ENCODE results near the gene GRM8.
"Not testable (repeated sequence)": the region's sequence is repeated elsewhere in the genome, so short reads cannot be mapped to it uniquely, and the experiment has no call there.

The GRM8 gene

DNA sequence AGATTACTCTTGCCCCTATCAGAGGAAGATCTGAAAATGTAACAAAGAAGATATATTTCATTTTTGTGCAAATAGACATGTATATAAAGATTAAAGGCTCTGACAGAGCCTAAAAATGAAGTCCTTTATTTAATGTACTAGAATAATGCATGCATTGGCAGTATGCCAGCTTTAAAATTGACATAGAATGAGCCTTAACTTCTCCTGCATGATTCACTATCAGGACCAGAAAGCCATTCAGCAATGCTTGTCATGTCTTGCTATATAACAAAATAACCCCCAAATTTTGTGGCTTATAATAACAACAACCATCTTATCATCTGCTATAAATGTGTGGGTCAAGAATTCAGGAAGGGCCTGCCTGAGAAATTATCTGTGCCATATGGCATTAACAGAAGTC, 411.9 kb downstream of the GRM8 start:
- Histone ChIP-seq H2AFZ (ENCODE audit: low read length) (no peak overlapping the region), H4K20me1 (ENCODE audit: insufficient read depth, low read length, poor library complexity, severe bottlenecking) (no peaks in the 10 kb centered on the region), H3K4me1 (ENCODE audit: insufficient read depth, low read length, poor library complexity, severe bottlenecking) (no peaks in the 10 kb centered on the region), H3K9ac (ENCODE audit: low read depth, low read length, poor library complexity, severe bottlenecking) (no peak overlapping the region), H3K4me2 (ENCODE audit: low read depth, low read length, poor library complexity, severe bottlenecking) (no peak overlapping the region), H3F3A (ENCODE audit: low read depth) (no peaks in the 10 kb centered on the region), H3K36me3 (ENCODE audit: insufficient read depth, low read length) (no peaks in the 10 kb centered on the region), H3K4me3 (ENCODE audit: low read length, poor library complexity, severe bottlenecking) (no peak overlapping the region), H3K27me3 (ENCODE audit: insufficient read depth, low read length, poor library complexity, severe bottlenecking) (no peaks in the 10 kb centered on the region), H3K79me2 (ENCODE audit: insufficient read depth, low read length) (no peaks in the 10 kb centered on the region), H3K9me2 (replicated peaks; ENCODE audit: low read depth, low read length) (no peaks in the 10 kb centered on the region), H3K9me3 (ENCODE audit: insufficient read depth, low read depth, low read length) (no peaks in the 10 kb centered on the region)
- TF ChIP-seq, protein P1, sequence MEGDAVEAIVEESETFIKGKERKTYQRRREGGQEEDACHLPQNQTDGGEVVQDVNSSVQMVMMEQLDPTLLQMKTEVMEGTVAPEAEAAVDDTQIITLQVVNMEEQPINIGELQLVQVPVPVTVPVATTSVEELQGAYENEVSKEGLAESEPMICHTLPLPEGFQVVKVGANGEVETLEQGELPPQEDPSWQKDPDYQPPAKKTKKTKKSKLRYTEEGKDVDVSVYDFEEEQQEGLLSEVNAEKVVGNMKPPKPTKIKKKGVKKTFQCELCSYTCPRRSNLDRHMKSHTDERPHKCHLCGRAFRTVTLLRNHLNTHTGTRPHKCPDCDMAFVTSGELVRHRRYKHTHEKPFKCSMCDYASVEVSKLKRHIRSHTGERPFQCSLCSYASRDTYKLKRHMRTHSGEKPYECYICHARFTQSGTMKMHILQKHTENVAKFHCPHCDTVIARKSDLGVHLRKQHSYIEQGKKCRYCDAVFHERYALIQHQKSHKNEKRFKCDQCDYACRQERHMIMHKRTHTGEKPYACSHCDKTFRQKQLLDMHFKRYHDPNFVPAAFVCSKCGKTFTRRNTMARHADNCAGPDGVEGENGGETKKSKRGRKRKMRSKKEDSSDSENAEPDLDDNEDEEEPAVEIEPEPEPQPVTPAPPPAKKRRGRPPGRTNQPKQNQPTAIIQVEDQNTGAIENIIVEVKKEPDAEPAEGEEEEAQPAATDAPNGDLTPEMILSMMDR (conservative IDR thresholded peaks at IDR 0.05; ENCODE audit: low read length), result no peak
- no peak for TF ChIP-seq EZH2phosphoT487 (IDR thresholded peaks at IDR 0.05; ENCODE audit: borderline replicate concordance)

DNA sequence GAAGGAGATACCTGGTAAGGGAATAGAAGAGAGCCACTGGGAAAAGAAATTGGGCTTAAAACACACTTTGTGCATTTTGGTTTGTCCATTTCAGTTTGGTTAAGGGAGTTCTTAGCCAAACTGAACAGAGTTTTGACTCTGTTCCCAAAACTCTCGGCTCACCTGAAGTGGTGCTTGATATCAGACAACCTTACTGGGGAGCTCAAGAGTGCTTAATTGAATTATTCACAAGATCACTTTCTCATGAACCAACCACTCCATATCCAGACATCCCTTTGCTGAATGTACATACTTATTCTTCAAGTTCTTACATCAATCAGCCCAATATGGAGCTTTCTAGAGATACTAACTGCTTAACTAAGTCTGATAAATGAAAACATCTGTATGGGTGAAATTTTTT, 413.1 kb downstream of the GRM8 start:
- Histone ChIP-seq H3K4me3 (ENCODE audit: low read length, poor library complexity, severe bottlenecking) (no peak overlapping the region), H3K9me3 (ENCODE audit: insufficient read depth, low read depth, low read length) (no peaks in the 10 kb centered on the region)
- TF ChIP-seq EZH2phosphoT487 (IDR thresholded peaks at IDR 0.05; ENCODE audit: borderline replicate concordance), result no peak
- TF ChIP-seq, protein P1 (conservative IDR thresholded peaks at IDR 0.05; ENCODE audit: low read length), result no peak

DNA sequence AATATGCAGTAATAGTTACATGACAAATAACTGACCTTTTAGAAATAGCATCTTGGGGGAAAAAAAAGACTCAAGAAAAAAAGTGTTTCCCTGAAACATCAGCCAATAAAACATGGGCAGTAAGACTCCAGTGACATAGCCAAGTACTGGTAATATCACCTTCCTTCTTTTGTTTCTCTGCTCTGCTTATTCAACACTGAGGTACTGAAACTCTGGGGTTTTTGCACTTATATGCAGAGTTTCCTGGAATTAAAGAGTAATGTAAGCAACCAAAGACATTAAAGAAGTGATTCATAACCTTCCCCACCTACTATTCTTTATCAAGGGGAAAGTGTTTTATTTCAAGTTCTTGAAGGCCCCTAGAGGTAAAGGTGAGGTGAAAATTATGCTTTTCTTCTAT, 414.5 kb downstream of the GRM8 start:
- H3F3A ChIP-seq (ENCODE audit: low read depth), result no peaks in the 10 kb centered on the region
- no peak overlapping the region for H3K9ac ChIP-seq (ENCODE audit: low read depth, low read length, poor library complexity, severe bottlenecking)
- H3K4me1 ChIP-seq (ENCODE audit: insufficient read depth, low read length, poor library complexity, severe bottlenecking), result no peaks in the 10 kb centered on the region
- H3K9me2 ChIP-seq (replicated peaks; ENCODE audit: low read depth, low read length), result no peaks in the 10 kb centered on the region
- no peaks in the 10 kb centered on the region for H3K79me2 ChIP-seq (ENCODE audit: insufficient read depth, low read length)
- TF ChIP-seq, protein P1 (conservative IDR thresholded peaks at IDR 0.05; ENCODE audit: low read length), result no peak
- TF ChIP-seq EZH2phosphoT487 (IDR thresholded peaks at IDR 0.05; ENCODE audit: borderline replicate concordance), result no peak
- no peak overlapping the region for H3K4me3 ChIP-seq (ENCODE audit: low read length, poor library complexity, severe bottlenecking)
- H3K27me3 ChIP-seq (ENCODE audit: insufficient read depth, low read length, poor library complexity, severe bottlenecking), result no peaks in the 10 kb centered on the region
- no peaks in the 10 kb centered on the region for H3K9me3 ChIP-seq (ENCODE audit: insufficient read depth, low read depth, low read length)
- no peak overlapping the region for H2AFZ ChIP-seq (ENCODE audit: low read length)
- H3K36me3 ChIP-seq (ENCODE audit: insufficient read depth, low read length), result no peaks in the 10 kb centered on the region
- no peaks in the 10 kb centered on the region for H4K20me1 ChIP-seq (ENCODE audit: insufficient read depth, low read length, poor library complexity, severe bottlenecking)
- H3K4me2 ChIP-seq (ENCODE audit: low read depth, low read length, poor library complexity, severe bottlenecking), result no peak overlapping the region

More for the DNA sequence above, 413.1 kb downstream of the GRM8 start:
- Histone ChIP-seq H3K79me2 (ENCODE audit: insufficient read depth, low read length) (no peaks in the 10 kb centered on the region), H3K4me1 (ENCODE audit: insufficient read depth, low read length, poor library complexity, severe bottlenecking) (no peaks in the 10 kb centered on the region), H3K9ac (ENCODE audit: low read depth, low read length, poor library complexity, severe bottlenecking) (no peak overlapping the region), H3K27me3 (ENCODE audit: insufficient read depth, low read length, poor library complexity, severe bottlenecking) (no peaks in the 10 kb centered on the region), H3K4me2 (ENCODE audit: low read depth, low read length, poor library complexity, severe bottlenecking) (no peak overlapping the region), H2AFZ (ENCODE audit: low read length) (no peak overlapping the region), H3K36me3 (ENCODE audit: insufficient read depth, low read length) (no peaks in the 10 kb centered on the region), H3F3A (ENCODE audit: low read depth) (no peaks in the 10 kb centered on the region), H4K20me1 (ENCODE audit: insufficient read depth, low read length, poor library complexity, severe bottlenecking) (no peaks in the 10 kb centered on the region), H3K9me2 (replicated peaks; ENCODE audit: low read depth, low read length) (no peaks in the 10 kb centered on the region)

DNA sequence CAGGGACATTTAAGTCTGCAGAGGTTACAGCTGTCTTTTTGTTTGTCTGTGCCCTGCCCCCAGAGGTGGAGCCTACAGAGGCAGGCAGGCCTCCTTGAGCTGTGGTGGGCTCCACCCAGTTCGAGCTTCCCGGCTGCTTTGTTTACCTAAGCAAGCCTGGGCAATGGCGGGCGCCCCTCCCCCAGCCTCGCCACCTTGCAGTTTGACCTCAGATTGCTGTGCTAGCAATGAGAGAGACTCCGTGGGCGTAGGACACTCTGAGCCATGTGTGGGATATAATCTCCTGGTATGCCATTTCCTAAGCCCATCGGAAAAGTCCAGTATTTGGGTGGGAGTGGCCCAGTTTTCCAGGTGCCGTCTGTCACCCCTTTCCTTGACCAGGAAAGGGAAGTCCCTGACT, 421.5 kb downstream of the GRM8 start:
- H3K27me3 ChIP-seq (ENCODE audit: insufficient read depth, low read length, poor library complexity, severe bottlenecking); H3K9me2 ChIP-seq (replicated peaks; ENCODE audit: low read depth, low read length); H3K9ac ChIP-seq (ENCODE audit: low read depth, low read length, poor library complexity, severe bottlenecking); H3K36me3 ChIP-seq (ENCODE audit: insufficient read depth, low read length); H2AFZ ChIP-seq (ENCODE audit: low read length); H3K79me2 ChIP-seq (ENCODE audit: insufficient read depth, low read length); H4K20me1 ChIP-seq (ENCODE audit: insufficient read depth, low read length, poor library complexity, severe bottlenecking); H3K9me3 ChIP-seq (ENCODE audit: insufficient read depth, low read depth, low read length); H3F3A ChIP-seq (ENCODE audit: low read depth); H3K4me1 ChIP-seq (ENCODE audit: insufficient read depth, low read length, poor library complexity, severe bottlenecking); H3K4me2 ChIP-seq (ENCODE audit: low read depth, low read length, poor library complexity, severe bottlenecking); H3K4me3 ChIP-seq (ENCODE audit: low read length, poor library complexity, severe bottlenecking): not testable (repeated sequence)
